OCI-LY3 (cell line): ENCODE results near the gene OR1S2.

ENCODE experiments used
- CTCF ChIP-seq: fragments of 200-600, 300-600 bp; sonication (generic); IDR thresholded peaks from 2 replicates; pipeline ENCODE4 v1.5.1; 2014; ENCODE audit warnings: antibody characterized with exemption, low read length, low read depth
- EZH2phosphoT487 ChIP-seq: fragments of 200-600 bp; shearing (Covaris generic); IDR thresholded peaks from 2 replicates; pipeline ENCODE4 v1.6.1; 2018; ENCODE audit warnings: antibody characterized with exemption, mixed run types, low read depth

GRCh38 chr11:58188770-58189169 lies 15.2 kb downstream of the OR1S2 start, which contains the start of gene OR9Q2:
- no peak for TF ChIP-seq CTCF
- no peak for TF ChIP-seq EZH2phosphoT487
